Breast epithelium (tissue), 4 donors: ENCODE measurements around the gene ATG14. TPM values are rescaled to one million over a fixed set of nuclear protein-coding genes. Genes with fewer than 3 reads are reported as not detected.

Source experiments
- DNase-seq, 2 donors: peaks; one replicate each; pipeline ENCODE4 v3.0.0-alpha.2; 2019; ENCODE audit warnings: low spot score in 2 of 2
- H3K27ac ChIP-seq, 2 donors: fragments of 200-600 bp; sonication (generic) in 1 of 2; one replicate each; pipeline ENCODE4 v1.5.1; 2016 to 2019; ENCODE audit warnings: mild to moderate bottlenecking in 1 of 2
- H3K27me3 ChIP-seq, 2 donors: fragments of 200-600 bp; sonication (generic) in 1 of 2; one replicate each; pipeline versions ENCODE4 v1.5.1 to v1.6.0; 2017 to 2019; ENCODE audit warnings: control low read depth in 1 of 2, mild to moderate bottlenecking in 1 of 2
- H3K36me3 ChIP-seq: fragments of 200-600 bp; one replicate; pipeline ENCODE4 v1.5.1; 2019
- H3K4me1 ChIP-seq, 2 donors: fragments of 200-600 bp; sonication (generic); one replicate each; pipeline ENCODE4 v1.5.1; 2016 to 2019; ENCODE audit warnings: control low read depth in 1 of 2
- H3K4me3 ChIP-seq, 3 donors: fragments of 200-600 bp; sonication (generic); 1 replicate in 2 of 3; 2 replicates in 1 of 3; pipeline ENCODE4 v1.5.1; 2016 to 2019; ENCODE audit warnings: mild to moderate bottlenecking in 3 of 3, moderate library complexity in 2 of 3
- H3K9me3 ChIP-seq, 2 donors: fragments of 200-600 bp; sonication (generic) in 1 of 2; one replicate each; pipeline ENCODE4 v1.5.1; 2016 to 2019; ENCODE audit warnings: control low read depth in 1 of 2
- CTCF ChIP-seq, 3 donors: fragments of 450-650 bp; IDR thresholded peaks; one replicate each; pipeline ENCODE4 v1.5.1; 2016 to 2017; ENCODE audit warnings: antibody characterized with exemption in 3 of 3, mild to moderate bottlenecking in 3 of 3, moderate library complexity in 3 of 3
- POLR2A ChIP-seq: fragments of 450-650 bp; IDR thresholded peaks from one replicate; pipeline ENCODE4 v1.6.1; 2016; ENCODE audit warnings: antibody characterized with exemption, mild to moderate bottlenecking, moderate library complexity
- POLR2AphosphoS5 ChIP-seq, 3 donors: sonication (generic); formaldehyde crosslinking; IDR thresholded peaks; one replicate each; pipeline ENCODE4 v1.6.1; 2017; ENCODE audit warnings: antibody characterized with exemption in 3 of 3
- intact Hi-C: fragments of 100-400 bp; cut with DNase I; formaldehyde crosslinking; loops from one replicate; pipeline ENCODE4 v1.15.1; 2023; ENCODE audit warnings: low total_unique reads
- total RNA-seq, 3 donors: library from RNA; depleted of rRNA; stranded (reverse); fragments of >200 nt; gene quantifications; one replicate each; pipeline ENCODE4 v1.1.0, GENCODE V29; 2016

ATG14 gene
- total RNA-seq, 3 donors from 2014 or later, result 14.6 to 28.0 (median 16.1) TPM

- H3K27me3 ChIP-seq, result no peaks in the 10 kb centered on the region
- no peak for DNase-seq
- H3K9me3 ChIP-seq, result no peaks in the 10 kb centered on the region
- intact Hi-C loops, result no loop called here
- peak overlapping the region in 1 of 2 donors; percentile 14 for H3K27ac ChIP-seq
- no peaks in the 10 kb centered on the region for H3K4me1 ChIP-seq
- no peaks in the 10 kb centered on the region for H3K36me3 ChIP-seq
- TF ChIP-seq CTCF (IDR thresholded peaks at IDR 0.05) (no peak), POLR2A (no peak), POLR2AphosphoS5 (IDR thresholded peaks at IDR 0.05) (no peak)
- H3K4me3 ChIP-seq, result no peak overlapping the region
Observed at GRCh38 chr14:55451950-55452349, 40.3 kb upstream of the ATG14 start.

- TF ChIP-seq POLR2AphosphoS5 (IDR thresholded peaks at IDR 0.05), result no peak
- TF ChIP-seq POLR2A, result no peak
- no peak for TF ChIP-seq CTCF (IDR thresholded peaks at IDR 0.05)
- Histone ChIP-seq H3K4me3 (no peak overlapping the region), H3K27ac (peak overlapping the region in 1 of 2 donors; percentile 14), H3K36me3 (no peaks in the 10 kb centered on the region), H3K4me1 (no peaks in the 10 kb centered on the region), H3K27me3 (no peaks in the 10 kb centered on the region), H3K9me3 (no peaks in the 10 kb centered on the region)
- intact Hi-C loops, result no loop called here
- no peak for DNase-seq
Observed at GRCh38 chr14:55451398-55451797, 39.8 kb upstream of the ATG14 start.

- intact Hi-C loops, result no loop called here
- H3K4me1 ChIP-seq, result no peaks in the 10 kb centered on the region
- no peaks in the 10 kb centered on the region for H3K9me3 ChIP-seq
- no peak for TF ChIP-seq POLR2AphosphoS5 (IDR thresholded peaks at IDR 0.05)
- TF ChIP-seq POLR2A, result no peak
- TF ChIP-seq CTCF (IDR thresholded peaks at IDR 0.05), result no peak
- no peak for DNase-seq
- no peaks in the 10 kb centered on the region for H3K36me3 ChIP-seq
- H3K27me3 ChIP-seq, result no peaks in the 10 kb centered on the region
- H3K27ac ChIP-seq, result no peak overlapping the region
- no peak overlapping the region for H3K4me3 ChIP-seq
Observed at GRCh38 chr14:55450987-55451386, 39.4 kb upstream of the ATG14 start.

- Histone ChIP-seq H3K27me3 (no peaks in the 10 kb centered on the region), H3K4me1 (no peaks in the 10 kb centered on the region), H3K4me3 (no peak overlapping the region), H3K27ac (no peak overlapping the region), H3K9me3 (no peaks in the 10 kb centered on the region), H3K36me3 (no peaks in the 10 kb centered on the region)
- TF ChIP-seq POLR2AphosphoS5 (IDR thresholded peaks at IDR 0.05) (no peak), CTCF (IDR thresholded peaks at IDR 0.05) (no peak), POLR2A (no peak)
- intact Hi-C loops, result no loop called here
- no peak for DNase-seq
Observed at GRCh38 chr14:55450539-55450938, 38.9 kb upstream of the ATG14 start.

GRCh38 chr14:55450124-55450523 lies 38.5 kb upstream of the ATG14 start:
- no peaks in the 10 kb centered on the region for H3K36me3 ChIP-seq
- H3K4me3 ChIP-seq, result no peak overlapping the region
- no peaks in the 10 kb centered on the region for H3K9me3 ChIP-seq
- TF ChIP-seq CTCF (IDR thresholded peaks at IDR 0.05) (no peak), POLR2A (no peak), POLR2AphosphoS5 (IDR thresholded peaks at IDR 0.05) (no peak)
- no peak overlapping the region for H3K27ac ChIP-seq
- intact Hi-C loops, result no loop called here
- DNase-seq, result no peak
- no peaks in the 10 kb centered on the region for H3K4me1 ChIP-seq
- H3K27me3 ChIP-seq, result no peaks in the 10 kb centered on the region
